ENCODE results near the gene SLX9. TPM values are rescaled to one million over a fixed set of nuclear protein-coding genes. Genes with fewer than 3 reads are reported as not detected.
"Not testable (repeated sequence)": the region's sequence is repeated elsewhere in the genome, so short reads cannot be mapped to it uniquely, and the experiment has no call there.

SLX9 gene
- total RNA-seq, 1 donor from 2014 or later, result 0.75 TPM

DNA sequence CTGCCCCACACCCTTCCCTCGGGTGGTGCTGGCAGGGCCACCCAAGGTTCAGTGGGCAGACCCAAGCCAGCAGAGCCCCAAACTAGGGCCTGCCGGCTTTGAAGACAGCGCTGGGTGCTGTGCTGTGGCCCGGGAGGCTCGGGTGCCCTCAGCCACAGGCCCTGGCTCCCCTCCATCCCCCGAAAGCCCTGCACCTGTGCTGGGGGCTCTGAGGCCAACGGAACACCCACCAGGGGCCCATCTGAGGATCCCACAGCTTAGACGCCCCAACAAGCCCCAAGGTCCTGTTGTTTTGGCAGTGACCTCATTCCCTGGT lies 27.7 kb upstream of the SLX9 start:
- DNase-seq (ENCODE audit: low spot score in 2 of 2), result no peak
- H3K4me1 ChIP-seq, result peaks cover 0 to 13% of the 10 kb centered on the region in 2 donors
- no peak for TF ChIP-seq CTCF (IDR thresholded peaks at IDR 0.05)
- no peak overlapping the region for H3K27ac ChIP-seq
- H3K36me3 ChIP-seq, result no peaks in the 10 kb centered on the region
- no peaks in the 10 kb centered on the region for H3K9me3 ChIP-seq
- no peak overlapping the region for H3K4me3 ChIP-seq
- intact Hi-C loops (cut with DNase I), result no loop called here
- no peaks in the 10 kb centered on the region for H3K27me3 ChIP-seq

- DNase-seq (ENCODE audit: low spot score in 2 of 2); H3K4me3 ChIP-seq; H3K27me3 ChIP-seq; H3K36me3 ChIP-seq; H3K9me3 ChIP-seq; intact Hi-C loops (cut with DNase I); H3K27ac ChIP-seq: not testable (repeated sequence)
- peaks cover 0 to 13% of the 10 kb centered on the region in 2 donors for H3K4me1 ChIP-seq
Observed at GRCh38 chr21:44912506-44913412, 27.1 kb upstream of the SLX9 start.

- no peak overlapping the region for H3K4me3 ChIP-seq
- H3K4me1 ChIP-seq, result peaks cover 0 to 9% of the 10 kb centered on the region in 2 donors
- intact Hi-C loops (cut with DNase I), result no loop called here
Observed at GRCh38 chr21:44913425-44914175, 26.2 kb upstream of the SLX9 start.

GRCh38 chr21:44914176-44914874 lies 25.5 kb upstream of the SLX9 start:
- intact Hi-C loops (cut with DNase I), result no loop called here
- no peaks in the 10 kb centered on the region for H3K36me3 ChIP-seq
- H3K27me3 ChIP-seq, result no peaks in the 10 kb centered on the region
- no peak overlapping the region for H3K4me3 ChIP-seq
- no peak for TF ChIP-seq CTCF (IDR thresholded peaks at IDR 0.05)
- H3K9me3 ChIP-seq, result no peaks in the 10 kb centered on the region
- no peak overlapping the region for H3K27ac ChIP-seq
- DNase-seq (ENCODE audit: low spot score in 2 of 2), result no peak
- peaks cover 0 to 9% of the 10 kb centered on the region in 2 donors for H3K4me1 ChIP-seq

More at GRCh38 chr21:44913425-44914175, 26.2 kb upstream of the SLX9 start:
- no peak overlapping the region for H3K27ac ChIP-seq
- TF ChIP-seq CTCF (IDR thresholded peaks at IDR 0.05), result no peak
- no peaks in the 10 kb centered on the region for H3K27me3 ChIP-seq
- no peaks in the 10 kb centered on the region for H3K36me3 ChIP-seq
- no peak for DNase-seq (ENCODE audit: low spot score in 2 of 2)
- no peaks in the 10 kb centered on the region for H3K9me3 ChIP-seq

DNA sequence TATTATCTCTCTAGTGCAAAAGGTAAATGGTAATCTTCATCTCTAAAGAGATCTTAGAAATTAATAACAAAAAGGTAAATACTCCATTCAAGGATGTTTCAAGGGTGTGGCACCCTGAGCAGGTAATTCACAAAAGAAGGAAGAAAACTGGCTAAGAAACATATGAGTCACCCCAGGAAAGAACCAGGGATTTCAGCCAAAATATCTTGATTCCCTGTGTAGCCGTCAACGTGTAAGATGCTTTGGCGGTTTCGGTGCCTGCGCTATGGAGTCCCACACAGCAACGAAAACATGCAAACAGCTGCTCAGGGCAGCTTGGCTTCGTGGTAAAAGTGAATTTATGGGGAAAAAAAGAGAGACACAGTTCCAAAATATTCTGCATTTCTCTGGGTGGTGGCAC lies 22.9 kb upstream of the SLX9 start:
- Histone ChIP-seq H3K36me3 (no peaks in the 10 kb centered on the region), H3K4me3 (no peak overlapping the region), H3K27me3 (no peaks in the 10 kb centered on the region), H3K4me1 (no peaks in the 10 kb centered on the region), H3K27ac (no peak overlapping the region), H3K9me3 (no peaks in the 10 kb centered on the region)
- DNase-seq (ENCODE audit: low spot score in 2 of 2), result no peak
- no peak for TF ChIP-seq CTCF (IDR thresholded peaks at IDR 0.05)
- intact Hi-C loops (cut with DNase I), result no loop called here
